H1 (cell line): Measurements from ENCODE around the gene CTSA. TPM values are rescaled to one million over a fixed set of nuclear protein-coding genes. Genes with fewer than 3 reads are reported as not detected.

Experiments used
- CTCF ChIA-PET: fragments of 300-600 bp; sonication (Branson Sonifier 250); formaldehyde crosslinking; loops from one replicate; lab custom pipeline; 2021; ENCODE audit not compliant: partially characterized antibody; lab: Charles Lee
- POLR2A ChIA-PET: fragments of 300-600 bp; sonication (Branson Sonifier 250); formaldehyde crosslinking; loops from one replicate; lab custom pipeline; 2021; ENCODE audit warnings: inconsistent platforms; ENCODE audit not compliant: partially characterized antibody; lab: Charles Lee
- DNase-seq, 2 experiments: peaks; one replicate each; pipeline versions ENCODE4 v3.0.0 to v3.0.0-alpha.2; 2010 to 2022; ENCODE audit warnings: low spot score in 2 of 2, low read depth in 1 of 2, mixed read lengths in 1 of 2
- FAIRE-seq: peaks from 2 replicates; lab custom pipeline; 2011; peaks lifted over from hg19 to GRCh38; lab: Jason Lieb, UNC
- H2AFZ ChIP-seq: 2 replicates; pipeline ENCODE4 v1.8.1; 2012; ENCODE audit warnings: low read length, inconsistent platforms
- H2AK5ac ChIP-seq: 2 replicates; pipeline ENCODE4 v1.6.1; 2013; ENCODE audit warnings: low read depth, low read length
- H2BK120ac ChIP-seq: replicated peaks from 2 replicates; pipeline ENCODE3; 2013; ENCODE audit warnings: low read depth, low read length, inconsistent platforms
- H2BK12ac ChIP-seq: 2 replicates; pipeline ENCODE4 v1.6.1; 2013; ENCODE audit warnings: low read depth, low read length
- H2BK15ac ChIP-seq: 2 replicates; pipeline ENCODE4 v1.6.1; 2013; ENCODE audit warnings: low read length
- H2BK20ac ChIP-seq: 2 replicates; pipeline ENCODE4 v1.6.1; 2013; ENCODE audit warnings: low read length
- H2BK5ac ChIP-seq: 2 replicates; pipeline ENCODE4 v1.6.1; 2013; ENCODE audit warnings: low read depth, low read length
- H3K14ac ChIP-seq: 2 replicates; pipeline ENCODE4 v1.6.1; 2013; ENCODE audit warnings: inconsistent platforms; ENCODE audit not compliant: insufficient read length
- H3K18ac ChIP-seq: 2 replicates; pipeline ENCODE4 v1.6.1; 2013; ENCODE audit warnings: low read length; ENCODE audit errors: extremely low read depth
- H3K23ac ChIP-seq: 2 replicates; pipeline ENCODE4 v1.6.1; 2013; ENCODE audit warnings: inconsistent platforms; ENCODE audit not compliant: insufficient read length
- H3K23me2 ChIP-seq: 2 replicates; pipeline ENCODE4 v1.6.1; 2013; ENCODE audit warnings: low read depth, low read length
- H3K27ac ChIP-seq: 2 replicates; pipeline ENCODE4 v1.6.1; 2011; ENCODE audit warnings: low read depth, low read length, inconsistent platforms
- H3K27me3 ChIP-seq, 4 experiments: replicated peaks in 1 of 4; 1 replicate in 1 of 4; 2 replicates in 3 of 4; pipeline versions ENCODE4 v1.6.1 to v1.8.1; 2011 to 2013; ENCODE audit warnings: low read length in 3 of 4, mild to moderate bottlenecking in 3 of 4, inconsistent platforms in 2 of 4, mixed read lengths in 2 of 4, moderate library complexity in 1 of 4; ENCODE audit not compliant: control insufficient read depth in 3 of 4, insufficient read depth in 3 of 4; ENCODE audit errors: extremely low read depth in 1 of 4
- H3K36me3 ChIP-seq, 4 experiments: 2 replicates each; pipeline versions ENCODE4 v1.6.1 to v1.8.1; 2011 to 2013; ENCODE audit warnings: mild to moderate bottlenecking in 4 of 4, low read length in 3 of 4, moderate library complexity in 2 of 4, control low read depth in 1 of 4, inconsistent platforms in 1 of 4; ENCODE audit not compliant: insufficient read depth in 4 of 4, control insufficient read depth in 2 of 4
- H3K4ac ChIP-seq: replicated peaks from 2 replicates; pipeline ENCODE3; 2013; ENCODE audit warnings: low read length, low read depth, mixed read lengths, inconsistent platforms; ENCODE audit not compliant: insufficient read length
- H3K4me1 ChIP-seq, 4 experiments: replicated peaks in 1 of 4; 1 replicate in 1 of 4; 2 replicates in 3 of 4; pipeline versions ENCODE4 v1.6.1 to v1.8.1; 2011 to 2013; ENCODE audit warnings: low read length in 3 of 4, inconsistent platforms in 2 of 4, mixed read lengths in 1 of 4; ENCODE audit not compliant: insufficient read depth in 4 of 4, control insufficient read depth in 3 of 4
- H3K4me2 ChIP-seq, 2 experiments: 2 replicates each; pipeline versions ENCODE4 v1.6.1 to v1.8.1; 2011 to 2013; ENCODE audit warnings: low read depth in 2 of 2, low read length in 2 of 2, control low read depth in 1 of 2, inconsistent platforms in 1 of 2, mild to moderate bottlenecking in 1 of 2; ENCODE audit not compliant: insufficient read depth in 1 of 2
- H3K4me3 ChIP-seq, 4 experiments: fragments of 200-600, 300-600 bp in 1 of 4; sonication (generic), shearing (Covaris generic), sonication (Bioruptor Twin) in 1 of 4; 2 replicates each; pipeline versions ENCODE4 v1.5.1 to v1.8.1; 2011 to 2016; ENCODE audit warnings: low read length in 4 of 4, low read depth in 3 of 4, control low read depth in 2 of 4, inconsistent platforms in 2 of 4, mild to moderate bottlenecking in 2 of 4, mixed read lengths in 1 of 4, moderate library complexity in 1 of 4; ENCODE audit not compliant: insufficient read depth in 2 of 4; ENCODE audit errors: extremely low read depth in 1 of 4
- H3K56ac ChIP-seq: replicated peaks from 2 replicates; pipeline ENCODE3; 2013; ENCODE audit warnings: low read depth, mild to moderate bottlenecking, mixed read lengths, low read length, inconsistent platforms; ENCODE audit not compliant: insufficient read length
- H3K79me1 ChIP-seq: 2 replicates; pipeline ENCODE4 v1.6.1; 2013; ENCODE audit warnings: low read depth, low read length, control low read depth
- H3K79me2 ChIP-seq, 2 experiments: 2 replicates each; pipeline versions ENCODE4 v1.6.1 to v1.8.1; 2012 to 2013; ENCODE audit warnings: low read length in 2 of 2, mild to moderate bottlenecking in 2 of 2, inconsistent platforms in 1 of 2; ENCODE audit not compliant: insufficient read depth in 2 of 2, control insufficient read depth in 1 of 2
- H3K9ac ChIP-seq, 4 experiments: replicated peaks in 1 of 4; 1 replicate in 1 of 4; 2 replicates in 3 of 4; pipeline versions ENCODE4 v1.6.1 to v1.8.1; 2011 to 2013; ENCODE audit warnings: low read depth in 3 of 4, low read length in 3 of 4, control low read depth in 2 of 4, mild to moderate bottlenecking in 2 of 4, moderate library complexity in 2 of 4, inconsistent platforms in 1 of 4; ENCODE audit errors: extremely low read depth in 1 of 4
- H3K9me3 ChIP-seq, 2 experiments: 2 replicates each; pipeline versions ENCODE4 v1.6.1 to v1.8.1; 2012 to 2013; ENCODE audit warnings: mild to moderate bottlenecking in 2 of 2, moderate library complexity in 2 of 2, control low read depth in 1 of 2, inconsistent platforms in 1 of 2, low read depth in 1 of 2, low read length in 1 of 2, mixed read lengths in 1 of 2; ENCODE audit not compliant: insufficient read depth in 2 of 2
- H4K20me1 ChIP-seq, 2 experiments: replicated peaks in 1 of 2; 2 replicates each; pipeline versions ENCODE3 to v1.8.1; 2011 to 2013; ENCODE audit warnings: inconsistent platforms in 2 of 2, low read length in 2 of 2, mild to moderate bottlenecking in 1 of 2; ENCODE audit not compliant: insufficient read depth in 2 of 2, control insufficient read depth in 1 of 2
- H4K5ac ChIP-seq: 2 replicates; pipeline ENCODE4 v1.6.1; 2013; ENCODE audit warnings: low read length, low read depth, mixed read lengths, inconsistent platforms; ENCODE audit not compliant: insufficient read length
- H4K8ac ChIP-seq: 2 replicates; pipeline ENCODE4 v1.8.0; 2013; ENCODE audit warnings: mild to moderate bottlenecking, moderate library complexity, low read length, inconsistent platforms; ENCODE audit not compliant: insufficient read depth; ENCODE audit errors: extremely low read depth
- H4K91ac ChIP-seq: replicated peaks from 2 replicates; pipeline ENCODE3; 2013; ENCODE audit warnings: low read length, mixed read lengths, inconsistent platforms; ENCODE audit not compliant: insufficient read length
- BACH1 ChIP-seq: IDR thresholded peaks from 2 replicates; pipeline ENCODE4 v1.6.1; 2012; ENCODE audit warnings: low read length, improper control_type of control experiment
- CBX5 ChIP-seq: fragments of 300-800, 300-1000 bp; sonication (generic); IDR thresholded peaks from 2 replicates; pipeline ENCODE4 v1.7.1; 2016; ENCODE audit warnings: antibody characterized with exemption, low read length, low read depth
- CBX8 ChIP-seq: fragments of 300-800, 300-1000 bp; sonication (generic); IDR thresholded peaks from 2 replicates; pipeline ENCODE4 v1.7.1; 2016; ENCODE audit warnings: low read depth, low read length, borderline replicate concordance
- EGR1 ChIP-seq: IDR thresholded peaks from 2 replicates; pipeline ENCODE4 v1.6.1; 2011; ENCODE audit warnings: low read depth, low read length, borderline replicate concordance
- FOSL1 ChIP-seq: IDR thresholded peaks from 2 replicates; pipeline ENCODE4 v1.6.1; 2011; ENCODE audit warnings: mild to moderate bottlenecking, low read depth, low read length, moderate library complexity; ENCODE audit not compliant: insufficient read depth
- GTF2F1 ChIP-seq: IDR thresholded peaks from 2 replicates; pipeline ENCODE4 v1.6.1; 2012; ENCODE audit warnings: low read depth, low read length, improper control_type of control experiment, borderline replicate concordance
- HDAC6 ChIP-seq: IDR thresholded peaks from one replicate; pipeline ENCODE4 v1.7.1; 2012; ENCODE audit warnings: low read depth, mild to moderate bottlenecking, inconsistent platforms, low read length, moderate library complexity
- JUND ChIP-seq: IDR thresholded peaks from 2 replicates; pipeline ENCODE4 v1.6.1; 2011; ENCODE audit warnings: mild to moderate bottlenecking, improper control_type of control experiment, low read length
- NANOG ChIP-seq: IDR thresholded peaks from 2 replicates; pipeline ENCODE4 v1.6.1; 2011; ENCODE audit warnings: low read length, low read depth, mild to moderate bottlenecking, inconsistent platforms; ENCODE audit not compliant: insufficient read depth, poor library complexity, severe bottlenecking
- POLR2AphosphoS5 ChIP-seq: IDR thresholded peaks from 2 replicates; pipeline ENCODE4 v1.6.1; 2011; ENCODE audit warnings: low read depth, low read length
- POU5F1 ChIP-seq: IDR thresholded peaks from 2 replicates; pipeline ENCODE4 v1.6.1; 2011; ENCODE audit warnings: low read depth, mild to moderate bottlenecking, low read length, moderate library complexity
- RXRA ChIP-seq: IDR thresholded peaks from 2 replicates; pipeline ENCODE4 v1.6.1; 2011; ENCODE audit warnings: low read depth, mild to moderate bottlenecking, low read length, moderate library complexity; ENCODE audit not compliant: insufficient read depth
- SP1 ChIP-seq: IDR thresholded peaks from 2 replicates; pipeline ENCODE4 v1.6.1; 2011; ENCODE audit warnings: low read depth, low read length
- ZNF274 ChIP-seq: IDR thresholded peaks from 2 replicates; pipeline ENCODE4 v1.7.0; 2012; ENCODE audit warnings: low read length, borderline replicate concordance; ENCODE audit errors: extremely low read depth
- WGBS, 2 experiments: shearing (Covaris generic) in 1 of 2; methylation state at CpG; one replicate each; pipeline versions ENCODE4 v1.1.6 to v1.1.7; 2013 to 2015; ENCODE audit warnings: low lambda C conversion rate in 2 of 2, mixed read lengths in 2 of 2, inconsistent platforms in 1 of 2, low coverage in 1 of 2, missing lambda C conversion rate in 1 of 2; ENCODE audit not compliant: insufficient replicate concordance in 2 of 2, insufficient coverage in 1 of 2, insufficient read length in 1 of 2; ENCODE audit errors: extremely low coverage in 1 of 2, missing lambda C conversion rate in 1 of 2; 5-methylcytosine and 5-hydroxymethylcytosine counted together
- polyA plus RNA-seq, 7 experiments: library from polyadenylated mRNA; depleted of rRNA in 3 of 7; stranded (reverse) in 5 of 7; unstranded in 2 of 7; fragments of >200 nt in 5 of 7; fragments of 200-250 nt in 2 of 7; gene quantifications; 1 replicate in 5 of 7; 2 replicates in 1 of 7; 4 replicates in 1 of 7; pipeline versions ENCODE4 v1.2.1 to v1.2.3, GENCODE V29; 2011 to 2013; ENCODE audit warnings: missing spikeins in 2 of 7, mixed read lengths in 2 of 7
- total RNA-seq: library from RNA; stranded (reverse); fragmentation: NEBNext Ultra II Directional; extraction: Animal tissue kit (Norgen Biotek cat#: 25700); gene quantifications from 2 replicates; pipeline ENCODE4 v1.2.1, GENCODE V29; 2021

CTSA gene
- total and polyA plus RNA-seq, 2 of the 8 experiments (the other 6 are each of a cell fraction or from before 2014, with no cell fraction given): 49.7 to 74.0 TPM

- H2AK5ac ChIP-seq: no peak overlapping the region
- no peaks in the 10 kb centered on the region for H3K9me3 ChIP-seq
- H2BK20ac ChIP-seq: no peak overlapping the region
- POLR2A ChIA-PET: interaction anchor here (0.9 to 11.8 kb wide), 11 partner anchors 7 to 101 kb away, joined by 3 to 165 read pairs (median 5); partner anchors contain the start of genes CTSA, NEURL2, PCIF1 and PLTP
- H3K14ac ChIP-seq: no peak overlapping the region
- H3K9ac ChIP-seq: no peak overlapping the region; a peak in 1 of 7 replicates
- H4K8ac ChIP-seq: no peak overlapping the region
- H2AFZ ChIP-seq: no peak overlapping the region
- no peak overlapping the region for H3K4ac ChIP-seq
- no peak overlapping the region for H3K27ac ChIP-seq
- H3K18ac ChIP-seq: no peak overlapping the region; the same call in 1 of the 2 replicates
- DNase-seq (no peak), FAIRE-seq (no peak)
- H2BK12ac ChIP-seq: no peak overlapping the region
- no peaks in the 10 kb centered on the region for H3K79me1 ChIP-seq
- no peaks in the 10 kb centered on the region for H3K79me2 ChIP-seq
- H3K4me3 ChIP-seq: no peak overlapping the region
- no peak overlapping the region for H2BK120ac ChIP-seq
- H4K5ac ChIP-seq: no peak overlapping the region
- CTCF ChIA-PET: interaction anchor here (0.7 to 2.4 kb wide), 5 partner anchors 11 to 61 kb away, joined by 3 to 10 read pairs (median 4); no protein-coding TSS in a partner anchor
- H2BK15ac ChIP-seq: no peak overlapping the region
- peaks cover 3 to 5% (median 4%) of the 10 kb centered on the region in 4 experiments; a peak in 4 of 7 replicates for H3K4me1 ChIP-seq
- no peak overlapping the region for H4K91ac ChIP-seq
- H3K23ac ChIP-seq: no peak overlapping the region
- WGBS, 2 experiments: 79% methylated on average over 9 of the region's 9 CpGs; no CpG with 5 or more reads in 1 of the 2 experiments
- H2BK5ac ChIP-seq: no peak overlapping the region
- H3K27me3 ChIP-seq: no peaks in the 10 kb centered on the region
- no peaks in the 10 kb centered on the region for H4K20me1 ChIP-seq
- no peak overlapping the region; a peak in 1 of 4 replicates for H3K4me2 ChIP-seq
- H3K23me2 ChIP-seq: no peaks in the 10 kb centered on the region
- H3K56ac ChIP-seq: no peak overlapping the region
- H3K36me3 ChIP-seq: no peaks in the 10 kb centered on the region
- no peak for TF ChIP-seq HDAC6
- TF ChIP-seq ZNF274: no peak
- TF ChIP-seq CBX8: no peak
- TF ChIP-seq FOSL1: no peak
- TF ChIP-seq CBX5: no peak
- TF ChIP-seq RXRA: no peak
- TF ChIP-seq GTF2F1: no peak
- no peak for TF ChIP-seq SP1
- TF ChIP-seq POLR2AphosphoS5: no peak
- no peak for TF ChIP-seq POU5F1
- no peak for TF ChIP-seq EGR1
- no peak for TF ChIP-seq JUND
- no peak for TF ChIP-seq BACH1
- no peak for TF ChIP-seq NANOG
These were observed 34.8 kb downstream of the CTSA start for GRCh38 chr20:45925821-45926506.
